ENCODE results near the gene FBXL20.

Gene FBXL20

DNA sequence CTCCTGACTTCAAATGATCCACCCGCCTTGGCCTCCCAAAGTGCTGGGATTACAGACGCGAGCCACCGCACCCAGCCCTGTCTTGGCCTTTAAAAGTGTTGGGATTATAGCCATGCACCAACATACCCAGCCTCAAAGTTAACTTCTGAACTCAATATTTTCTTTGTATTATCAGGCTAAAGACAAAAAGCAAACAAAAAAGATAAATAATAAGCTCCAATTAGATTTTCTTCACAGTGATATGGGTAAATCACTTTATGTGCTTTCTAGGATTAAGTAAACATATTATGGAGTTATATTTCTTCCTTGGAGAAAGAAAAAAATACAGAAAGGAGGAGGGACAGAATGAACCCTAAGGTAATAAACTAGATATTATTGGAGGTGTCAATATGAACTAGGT, 74.3 kb downstream of the FBXL20 start:
- no peak overlapping the region for H3K9ac ChIP-seq (ENCODE audit: low read length)

DNA sequence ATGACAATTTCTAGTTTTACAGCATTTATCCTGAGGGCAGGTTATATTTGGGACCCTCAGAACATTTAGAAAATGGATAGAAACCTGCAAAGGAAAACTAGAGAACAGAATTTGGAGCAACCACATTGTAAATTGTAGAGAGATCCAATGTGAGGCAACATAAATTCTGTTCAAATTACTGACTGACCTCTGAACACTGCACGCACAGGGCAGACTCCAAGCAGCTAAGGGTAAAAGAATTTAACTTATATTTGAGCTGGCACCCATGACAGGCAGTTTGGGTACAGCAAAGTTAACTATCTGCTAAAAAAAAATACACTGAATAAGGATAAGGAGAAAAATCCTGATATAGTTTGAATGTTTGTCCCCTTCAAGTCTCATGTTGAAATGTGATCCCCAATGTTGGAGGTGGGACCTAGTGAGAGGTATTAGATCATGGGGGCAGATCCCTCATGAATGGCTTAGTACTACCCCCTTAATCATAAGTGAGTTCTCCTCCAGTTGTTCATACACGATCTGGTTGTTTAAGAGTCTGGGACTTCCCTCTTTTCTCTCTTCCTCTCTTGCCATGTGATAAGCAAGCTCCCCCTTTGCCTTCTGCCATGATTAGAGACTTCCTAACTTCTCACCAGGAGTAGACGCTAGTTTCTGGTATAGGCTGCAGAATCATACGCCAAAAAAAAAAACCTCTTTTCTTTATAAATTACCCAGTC, 75.7 kb downstream of the FBXL20 start:
- Histone ChIP-seq H2BK5ac (ENCODE audit: low read depth, low read length, poor library complexity) (no peak overlapping the region), H3K23ac (ENCODE audit: low read length) (no peak overlapping the region), H3K27me3 (ENCODE audit: insufficient read depth, low read length) (no peaks in the 10 kb centered on the region), H2BK120ac (ENCODE audit: insufficient read depth, low read length, poor library complexity) (no peak overlapping the region), H4K12ac (ENCODE audit: low read depth, low read length) (no peak overlapping the region), H3K14ac (ENCODE audit: low read length) (no peak overlapping the region), H3K36me3 (ENCODE audit: control insufficient read depth in 1 of 2, insufficient read depth in 2 of 2, low read length in 2 of 2) (no peaks in the 10 kb centered on the region), H3K4ac (ENCODE audit: low read depth, low read length) (no peak overlapping the region), H3K9me3 (ENCODE audit: insufficient read depth, low read depth, low read length) (no peaks in the 10 kb centered on the region), H4K91ac (ENCODE audit: low read depth, low read length) (no peak overlapping the region), H3K4me2 (ENCODE audit: low read length) (no peak overlapping the region), H3K4me3 (ENCODE audit: low read depth, low read length) (no peak overlapping the region), H2AK5ac (ENCODE audit: low read length) (no peak overlapping the region), H3K79me2 (ENCODE audit: control insufficient read depth, insufficient read depth, low read length, poor library complexity) (no peaks in the 10 kb centered on the region), H3K18ac (ENCODE audit: low read length) (no peak overlapping the region), H3K79me1 (ENCODE audit: low read length) (no peaks in the 10 kb centered on the region), H2BK12ac (ENCODE audit: low read length) (no peak overlapping the region), H3K9ac (ENCODE audit: low read length) (no peak overlapping the region), H3K4me1 (ENCODE audit: control insufficient read depth in 1 of 2, insufficient read depth in 2 of 2, low read length in 2 of 2) (no peaks in the 10 kb centered on the region), H2AFZ (ENCODE audit: insufficient read depth, low read length, poor library complexity) (no peak overlapping the region), H4K8ac (ENCODE audit: low read depth, low read length) (no peak overlapping the region), H3K27ac (ENCODE audit: low read depth, low read length) (no peak overlapping the region)
- no peak for DNase-seq
- WGBS (ENCODE audit: extremely low coverage, insufficient coverage, insufficient read length) = no CpG with 5 or more reads among the region's 4 CpGs

More for the DNA sequence above, 74.3 kb downstream of the FBXL20 start:
- H2BK120ac ChIP-seq (ENCODE audit: insufficient read depth, low read length, poor library complexity) = no peak overlapping the region
- H2AFZ ChIP-seq (ENCODE audit: insufficient read depth, low read length, poor library complexity) = no peak overlapping the region
- no peaks in the 10 kb centered on the region for H3K9me3 ChIP-seq (ENCODE audit: insufficient read depth, low read depth, low read length)
- no peak overlapping the region for H4K91ac ChIP-seq (ENCODE audit: low read depth, low read length)
- H3K79me1 ChIP-seq (ENCODE audit: low read length) = no peaks in the 10 kb centered on the region
- H3K23ac ChIP-seq (ENCODE audit: low read length) = no peak overlapping the region
- DNase-seq = no peak
- no peak overlapping the region for H3K4ac ChIP-seq (ENCODE audit: low read depth, low read length)
- H3K27ac ChIP-seq (ENCODE audit: low read depth, low read length) = no peak overlapping the region
- WGBS (ENCODE audit: extremely low coverage, insufficient coverage, insufficient read length) = no CpG with 5 or more reads among the region's 4 CpGs
- H4K12ac ChIP-seq (ENCODE audit: low read depth, low read length) = no peak overlapping the region
- H3K4me1 ChIP-seq (ENCODE audit: control insufficient read depth in 1 of 2, insufficient read depth in 2 of 2, low read length in 2 of 2) = no peaks in the 10 kb centered on the region
- no peaks in the 10 kb centered on the region for H3K79me2 ChIP-seq (ENCODE audit: control insufficient read depth, insufficient read depth, low read length, poor library complexity)
- no peak overlapping the region for H3K4me3 ChIP-seq (ENCODE audit: low read depth, low read length)
- no peaks in the 10 kb centered on the region for H3K27me3 ChIP-seq (ENCODE audit: insufficient read depth, low read length)
- H3K18ac ChIP-seq (ENCODE audit: low read length) = no peak overlapping the region
- no peak overlapping the region for H2BK5ac ChIP-seq (ENCODE audit: low read depth, low read length, poor library complexity)
- no peak overlapping the region for H2BK12ac ChIP-seq (ENCODE audit: low read length)
- no peaks in the 10 kb centered on the region for H3K36me3 ChIP-seq (ENCODE audit: control insufficient read depth in 1 of 2, insufficient read depth in 2 of 2, low read length in 2 of 2)
- H2AK5ac ChIP-seq (ENCODE audit: low read length) = no peak overlapping the region
- no peak overlapping the region for H3K4me2 ChIP-seq (ENCODE audit: low read length)
- no peak overlapping the region for H4K8ac ChIP-seq (ENCODE audit: low read depth, low read length)
- no peak overlapping the region for H3K14ac ChIP-seq (ENCODE audit: low read length)

DNA sequence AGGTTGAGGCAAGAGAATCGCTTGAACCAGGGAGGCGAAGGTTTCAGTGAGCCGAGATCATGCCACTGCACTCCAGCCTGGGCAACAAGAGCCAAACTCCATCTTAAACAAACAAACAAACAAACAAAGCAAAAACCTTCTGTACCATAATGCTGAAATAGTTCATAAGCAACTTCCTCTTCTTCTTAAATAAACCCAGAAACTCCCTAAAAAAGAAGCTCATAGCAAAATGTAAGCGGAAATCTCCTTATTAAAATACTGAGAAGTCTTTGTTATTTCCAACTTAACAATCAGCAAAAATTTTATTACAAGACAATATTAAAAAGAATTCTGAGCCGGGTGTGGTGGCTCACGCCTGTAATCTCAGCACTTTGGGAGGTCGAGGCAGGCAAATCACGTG, 82.8 kb downstream of the FBXL20 start:
- WGBS (ENCODE audit: extremely low coverage, insufficient coverage, insufficient read length) = no CpG with 5 or more reads among the region's 8 CpGs

DNA sequence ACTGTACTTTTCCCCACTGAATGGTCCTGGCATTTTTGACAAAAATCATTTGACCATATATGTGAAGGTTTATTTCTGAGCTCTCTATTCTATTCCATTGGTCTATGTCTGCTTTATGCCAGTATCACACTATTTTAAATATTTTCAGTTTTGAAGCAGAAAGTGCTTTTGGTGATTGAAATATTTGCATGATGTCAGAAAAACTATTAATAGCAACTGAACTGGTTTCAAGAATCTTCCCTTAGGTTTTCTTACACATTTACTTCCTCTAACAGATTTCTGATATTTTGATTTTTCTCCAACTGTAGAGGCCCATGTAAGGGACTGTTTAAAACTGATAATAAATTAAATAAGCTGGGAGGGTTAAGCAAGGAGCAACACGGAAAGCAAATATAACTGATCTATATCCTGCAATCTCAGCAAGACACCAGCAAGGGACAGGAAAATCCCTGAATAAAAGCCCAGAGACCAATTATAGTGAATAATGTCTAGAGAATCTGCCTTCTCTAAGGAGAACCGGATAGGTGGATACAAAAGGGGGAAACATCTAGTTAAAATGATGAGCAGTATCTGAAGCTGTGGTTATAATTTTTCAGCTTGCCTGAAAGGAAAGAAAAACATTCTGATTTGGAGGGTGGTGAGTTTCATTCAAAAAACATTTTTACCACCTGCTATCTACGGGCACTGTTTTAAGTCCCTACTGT, 94.8 kb downstream of the FBXL20 start:
- Histone ChIP-seq H2AFZ (ENCODE audit: insufficient read depth, low read length, poor library complexity) (no peak overlapping the region), H3K23ac (ENCODE audit: low read length) (no peak overlapping the region), H3K4me3 (ENCODE audit: low read depth, low read length) (no peak overlapping the region), H3K27me3 (ENCODE audit: insufficient read depth, low read length) (no peaks in the 10 kb centered on the region), H3K36me3 (ENCODE audit: control insufficient read depth in 1 of 2, insufficient read depth in 2 of 2, low read length in 2 of 2) (peaks cover 0 to 3% of the 10 kb centered on the region in 2 experiments), H4K8ac (ENCODE audit: low read depth, low read length) (no peak overlapping the region), H4K12ac (ENCODE audit: low read depth, low read length) (no peak overlapping the region), H2BK120ac (ENCODE audit: insufficient read depth, low read length, poor library complexity) (no peak overlapping the region), H3K79me1 (ENCODE audit: low read length) (no peaks in the 10 kb centered on the region), H3K4me2 (ENCODE audit: low read length) (no peak overlapping the region), H3K9ac (ENCODE audit: low read length) (no peak overlapping the region), H2BK12ac (ENCODE audit: low read length) (no peak overlapping the region), H3K4me1 (ENCODE audit: control insufficient read depth in 1 of 2, insufficient read depth in 2 of 2, low read length in 2 of 2) (no peaks in the 10 kb centered on the region), H2AK5ac (ENCODE audit: low read length) (no peak overlapping the region), H3K4ac (ENCODE audit: low read depth, low read length) (no peak overlapping the region), H3K9me3 (ENCODE audit: insufficient read depth, low read depth, low read length) (no peaks in the 10 kb centered on the region), H3K27ac (ENCODE audit: low read depth, low read length) (no peak overlapping the region), H3K79me2 (ENCODE audit: control insufficient read depth, insufficient read depth, low read length, poor library complexity) (no peaks in the 10 kb centered on the region), H3K18ac (ENCODE audit: low read length) (no peak overlapping the region), H2BK5ac (ENCODE audit: low read depth, low read length, poor library complexity) (no peak overlapping the region), H4K91ac (ENCODE audit: low read depth, low read length) (no peak overlapping the region), H3K14ac (ENCODE audit: low read length) (no peak overlapping the region)
- WGBS (ENCODE audit: extremely low coverage, insufficient coverage, insufficient read length) = no CpG with 5 or more reads among the region's 3 CpGs
- peak in 1 of 2 donors; percentile 43 for DNase-seq

More for the DNA sequence above, 82.8 kb downstream of the FBXL20 start:
- Histone ChIP-seq H2BK12ac (ENCODE audit: low read length) (no peak overlapping the region), H2BK120ac (ENCODE audit: insufficient read depth, low read length, poor library complexity) (no peak overlapping the region), H4K91ac (ENCODE audit: low read depth, low read length) (no peak overlapping the region), H3K27me3 (ENCODE audit: insufficient read depth, low read length) (no peaks in the 10 kb centered on the region), H3K27ac (ENCODE audit: low read depth, low read length) (no peak overlapping the region), H3K23ac (ENCODE audit: low read length) (no peak overlapping the region), H3K18ac (ENCODE audit: low read length) (no peak overlapping the region), H2BK5ac (ENCODE audit: low read depth, low read length, poor library complexity) (no peak overlapping the region), H3K14ac (ENCODE audit: low read length) (no peak overlapping the region), H3K4me1 (ENCODE audit: control insufficient read depth in 1 of 2, insufficient read depth in 2 of 2, low read length in 2 of 2) (no peaks in the 10 kb centered on the region), H3K4ac (ENCODE audit: low read depth, low read length) (no peak overlapping the region), H3K4me2 (ENCODE audit: low read length) (no peak overlapping the region), H4K12ac (ENCODE audit: low read depth, low read length) (no peak overlapping the region), H2AFZ (ENCODE audit: insufficient read depth, low read length, poor library complexity) (no peak overlapping the region), H3K9me3 (ENCODE audit: insufficient read depth, low read depth, low read length) (no peaks in the 10 kb centered on the region), H4K8ac (ENCODE audit: low read depth, low read length) (no peak overlapping the region), H3K79me2 (ENCODE audit: control insufficient read depth, insufficient read depth, low read length, poor library complexity) (no peaks in the 10 kb centered on the region), H3K4me3 (ENCODE audit: low read depth, low read length) (no peak overlapping the region), H3K79me1 (ENCODE audit: low read length) (no peaks in the 10 kb centered on the region), H3K36me3 (ENCODE audit: control insufficient read depth in 1 of 2, insufficient read depth in 2 of 2, low read length in 2 of 2) (no peaks in the 10 kb centered on the region), H3K9ac (ENCODE audit: low read length) (no peak overlapping the region), H2AK5ac (ENCODE audit: low read length) (no peak overlapping the region)
- no peak for DNase-seq

Data from trophoblast cell (in vitro differentiated cells and primary cell).